Heart right ventricle (tissue), 16 donors: Measurements from ENCODE around the gene RNF31. TPM values are rescaled to one million over a fixed set of nuclear protein-coding genes. Genes with fewer than 3 reads are reported as not detected.

Experiments
- ATAC-seq, 8 donors: fragments of 200-7000 bp; cut with Tn5 transposase; one replicate each; pipeline ENCODE4 v1.9.1; 2020; ENCODE audit warnings: mild to moderate bottlenecking in 8 of 8, moderate library complexity in 8 of 8, moderate number of reproducible peaks in 1 of 8
- DNase-seq, 2 donors: peaks; one replicate each; pipeline ENCODE4 v3.0.0-alpha.2; 2020
- H3K27ac ChIP-seq, 10 donors: fragments of 200-600 bp; sonication (generic) in 2 of 10; one replicate each; pipeline versions ENCODE4 v1.5.0 to v1.8.0; 2020 to 2022; ENCODE audit warnings: mild to moderate bottlenecking in 3 of 10
- H3K27me3 ChIP-seq, 7 donors: fragments of 200-600 bp; one replicate each; pipeline ENCODE4 v1.8.0; 2021 to 2022; ENCODE audit warnings: mild to moderate bottlenecking in 2 of 7
- H3K36me3 ChIP-seq, 9 donors: fragments of 200-600 bp; sonication (generic) in 1 of 9; one replicate each; pipeline versions ENCODE4 v1.5.0 to v1.8.0; 2020 to 2022; ENCODE audit warnings: mild to moderate bottlenecking in 2 of 9
- H3K4me1 ChIP-seq, 9 donors: fragments of 200-600 bp; sonication (generic) in 1 of 9; one replicate each; pipeline versions ENCODE4 v1.5.0 to v1.8.0; 2020 to 2022; ENCODE audit warnings: mild to moderate bottlenecking in 4 of 9
- H3K4me3 ChIP-seq, 10 donors: fragments of 200-600 bp; sonication (generic) in 2 of 10; one replicate each; pipeline versions ENCODE4 v1.5.0 to v1.8.0; 2020 to 2022; ENCODE audit warnings: mild to moderate bottlenecking in 7 of 10, moderate library complexity in 2 of 10
- H3K9me3 ChIP-seq, 11 donors: fragments of 200-600 bp in 10 of 11; sonication (generic) in 2 of 11; one replicate each; pipeline versions ENCODE4 v1.5.0 to v1.8.0; 2013 to 2022; ENCODE audit warnings: mild to moderate bottlenecking in 2 of 11, control low read depth in 1 of 11, moderate library complexity in 1 of 11
- WGBS, 2 donors: extraction: QIAGEN DNeasy Blood & Tissue Kit; methylation state at CpG; one replicate each; pipeline ENCODE4 v1.1.7; 2013; ENCODE audit warnings: inconsistent platforms in 1 of 2; 5-methylcytosine and 5-hydroxymethylcytosine counted together
- intact Hi-C, 10 donors: fragments of 100-400 bp; cut with DNase I; formaldehyde crosslinking; loops; one replicate each; pipeline versions ENCODE4 v1.11.1 to v1.14.2; 2022
- polyA plus RNA-seq, 2 donors: library from polyadenylated mRNA; stranded (reverse); fragments of 200-250 nt; gene quantifications; one replicate each; pipeline ENCODE4 v1.2.3, GENCODE V29; 2013
- total RNA-seq, 10 donors: library from RNA; stranded (reverse); fragmentation: NEBNext Ultra II Directional in 3 of 10; extraction: Animal tissue kit (Norgen Biotek cat#: 25700) in 3 of 10; gene quantifications; one replicate each; pipeline versions ENCODE4 v1.2.1 to v1.2.4, GENCODE V29; 2021 to 2023
- TF ChIP-seq, protein P1 (sequence below), 9 donors: fragments of 200-600 bp; sonication (generic) in 2 of 9; IDR thresholded peaks; one replicate each; pipeline versions ENCODE4 v1.5.0 to v1.8.0; 2021 to 2022; ENCODE audit warnings: antibody characterized with exemption in 9 of 9, mild to moderate bottlenecking in 5 of 9, moderate library complexity in 1 of 9
- donor health status: Arrhythmogenic right ventricular cardiomyopathy.
- donor health status: ischemic (EF 13 %, LVEDD 7.1; RV severe dilation, severe dysfunction).
- donor health status: healthy with polysubstance abuse.
- donor health status: DM: no; HTN: yes; CAD: no.
- donor health status: DM: no; HTN: no; CAD: no.
- donor health status: ischemic (EF 25% LVEDD 6.9; RV normal size, moderate dysfunction).
- donor health status: ischemic (EF 25% LVEDD 5.7; RV mildly dilated, moderate dysfunction).
- donor health status: healthy.
- donor health status: DM: yes; HTN: yes; CAD: no.
- donor health status: Ischemic cardiomyopathy.
- donor health status: ischemic (EF 35%, LVEDD 5.7; RV mildly dilated, moderate dysfunction).
- donor health status: nonischemic (EF 11% LVEDD 7.7; RV severe dilation, severe dysfunction).
- donor health status: DM: yes; HTN: yes; CAD: no.
- donor health status: PGD.
- donor health status: ischemic (EF 29% LVEDD 5.4; RV normal size, mild dysfunction).
- donor health status: nonischemic (EF 23%, LVEDD 6.1; RV moderate dilation, normal function).

Gene RNF31
- total and polyA plus RNA-seq, 12 donors = 27.5 to 92.9 (median 35.7) TPM

DNA sequence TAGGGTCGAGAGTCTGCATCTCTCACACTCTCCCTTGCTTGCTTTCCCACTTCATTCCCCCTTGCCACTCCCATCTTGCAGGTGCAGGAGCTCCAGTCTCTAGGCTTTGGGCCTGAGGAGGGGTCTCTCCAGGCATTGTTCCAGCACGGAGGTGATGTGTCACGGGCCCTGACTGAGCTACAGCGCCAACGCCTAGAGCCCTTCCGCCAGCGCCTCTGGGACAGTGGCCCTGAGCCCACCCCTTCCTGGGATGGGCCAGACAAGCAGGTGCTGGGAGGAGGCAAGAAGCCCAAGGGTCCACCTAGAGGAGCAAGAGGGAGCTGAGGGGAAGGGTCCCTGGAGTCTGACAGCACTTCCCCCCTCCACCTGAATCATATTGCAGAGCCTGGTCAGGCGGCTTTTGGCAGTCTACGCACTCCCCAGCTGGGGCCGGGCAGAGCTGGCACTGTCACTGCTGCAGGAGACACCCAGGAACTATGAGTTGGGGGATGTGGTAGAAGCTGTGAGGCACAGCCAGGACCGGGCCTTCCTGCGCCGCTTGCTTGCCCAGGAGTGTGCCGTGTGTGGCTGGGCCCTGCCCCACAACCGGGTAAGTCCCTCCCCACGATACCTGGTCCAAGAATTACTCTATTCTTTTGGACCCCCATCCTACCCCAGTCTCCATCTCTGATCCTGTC is 4.2 kb downstream of the RNF31 start:
- no peaks in the 10 kb centered on the region for H3K27me3 ChIP-seq
- DNase-seq (no peak), ATAC-seq (no peak)
- peaks cover 7 to 24% (median 17%) of the 10 kb centered on the region in 9 donors for H3K4me1 ChIP-seq
- H3K27ac ChIP-seq = no peak overlapping the region
- H3K4me3 ChIP-seq = no peak overlapping the region
- WGBS, 2 donors = 93 to 94% methylated on average over 16 of the region's 16 CpGs
- intact Hi-C loops = no loop called here
- TF ChIP-seq, protein P1, sequence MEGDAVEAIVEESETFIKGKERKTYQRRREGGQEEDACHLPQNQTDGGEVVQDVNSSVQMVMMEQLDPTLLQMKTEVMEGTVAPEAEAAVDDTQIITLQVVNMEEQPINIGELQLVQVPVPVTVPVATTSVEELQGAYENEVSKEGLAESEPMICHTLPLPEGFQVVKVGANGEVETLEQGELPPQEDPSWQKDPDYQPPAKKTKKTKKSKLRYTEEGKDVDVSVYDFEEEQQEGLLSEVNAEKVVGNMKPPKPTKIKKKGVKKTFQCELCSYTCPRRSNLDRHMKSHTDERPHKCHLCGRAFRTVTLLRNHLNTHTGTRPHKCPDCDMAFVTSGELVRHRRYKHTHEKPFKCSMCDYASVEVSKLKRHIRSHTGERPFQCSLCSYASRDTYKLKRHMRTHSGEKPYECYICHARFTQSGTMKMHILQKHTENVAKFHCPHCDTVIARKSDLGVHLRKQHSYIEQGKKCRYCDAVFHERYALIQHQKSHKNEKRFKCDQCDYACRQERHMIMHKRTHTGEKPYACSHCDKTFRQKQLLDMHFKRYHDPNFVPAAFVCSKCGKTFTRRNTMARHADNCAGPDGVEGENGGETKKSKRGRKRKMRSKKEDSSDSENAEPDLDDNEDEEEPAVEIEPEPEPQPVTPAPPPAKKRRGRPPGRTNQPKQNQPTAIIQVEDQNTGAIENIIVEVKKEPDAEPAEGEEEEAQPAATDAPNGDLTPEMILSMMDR (IDR thresholded peaks at IDR 0.05) = no peak
- H3K36me3 ChIP-seq = peaks cover 0 to 81% (median 70%) of the 10 kb centered on the region in 9 donors
- H3K9me3 ChIP-seq = no peaks in the 10 kb centered on the region

GRCh38 chr14:24155100-24155499 is 7.8 kb downstream of the RNF31 start:
- Histone ChIP-seq H3K4me1 (peaks cover 0 to under 1% (median 0%) of the 10 kb centered on the region in 9 donors), H3K9me3 (no peaks in the 10 kb centered on the region), H3K36me3 (peaks cover 0 to 100% (median 73%) of the 10 kb centered on the region in 9 donors), H3K27ac (no peak overlapping the region), H3K4me3 (no peak overlapping the region), H3K27me3 (no peaks in the 10 kb centered on the region)
- DNase-seq = no peak
- WGBS, 2 donors = 93 to 94% methylated on average over 10 of the region's 10 CpGs
- TF ChIP-seq, protein P1 (IDR thresholded peaks at IDR 0.05) = no peak
- intact Hi-C loops = no loop called here
- ATAC-seq = no peak

GRCh38 chr14:24156840-24157239 is 9.5 kb downstream of the RNF31 start:
- Histone ChIP-seq H3K27ac (no peak overlapping the region), H3K9me3 (no peaks in the 10 kb centered on the region), H3K4me1 (peaks cover 5 to 15% (median 8%) of the 10 kb centered on the region in 9 donors), H3K4me3 (no peak overlapping the region), H3K36me3 (peaks cover 0 to 90% (median 56%) of the 10 kb centered on the region in 9 donors), H3K27me3 (no peaks in the 10 kb centered on the region)
- WGBS, 2 donors = 94 to 95% methylated on average over 1 of the region's 1 CpG
- intact Hi-C loops = no loop called here
- DNase-seq (no peak), ATAC-seq (no peak)
- TF ChIP-seq, protein P1 (IDR thresholded peaks at IDR 0.05) = no peak

- peaks cover 5 to 20% (median 12%) of the 10 kb centered on the region in 9 donors for H3K4me1 ChIP-seq
- H3K36me3 ChIP-seq = peaks cover 0 to 88% (median 52%) of the 10 kb centered on the region in 9 donors
- H3K9me3 ChIP-seq = no peaks in the 10 kb centered on the region
- ATAC-seq (no peak), DNase-seq (no peak)
- TF ChIP-seq, protein P1 (IDR thresholded peaks at IDR 0.05) = no peak
- H3K27ac ChIP-seq = no peak overlapping the region
- intact Hi-C loops = no loop called here
- no peaks in the 10 kb centered on the region for H3K27me3 ChIP-seq
- no peak overlapping the region for H3K4me3 ChIP-seq
- 91 to 92% methylated on average over 12 of the region's 12 CpGs for WGBS, 2 donors
These were observed 10.0 kb downstream of the RNF31 start for GRCh38 chr14:24157331-24157730.
